RWPE1 (cell line): ENCODE results near the gene CPA3.
A peak's percentile ranks its signal among the peaks of the same experiment; 100 is the strongest.

Experiments used
- CTCF ChIA-PET: fragments of 350-600 bp; sonication (Branson Sonifier 250); formaldehyde crosslinking; extraction: SDS; loops from one replicate; lab custom pipeline; 2021; lab: Yijun Ruan, JAX
- POLR2A ChIA-PET: fragments of 400-600 bp; formaldehyde crosslinking; extraction: SDS; loops from one replicate; lab custom pipeline; 2020; ENCODE audit warnings: antibody characterized with exemption; ENCODE audit not compliant: low non-redundant PET; lab: Yijun Ruan, JAX
- DNase-seq: peaks from one replicate; pipeline ENCODE4 v3.0.0; 2012; ENCODE audit warnings: low spot score
- H3K27ac ChIP-seq: fragments of 450-650 bp; 2 replicates; pipeline ENCODE4 v1.5.1; 2017
- TF ChIP-seq, protein P1 (sequence below): fragments of 450-650 bp; conservative IDR thresholded peaks from 2 replicates; pipeline ENCODE4 v1.5.1; 2017; ENCODE audit warnings: low read depth, mild to moderate bottlenecking

The CPA3 gene

DNA sequence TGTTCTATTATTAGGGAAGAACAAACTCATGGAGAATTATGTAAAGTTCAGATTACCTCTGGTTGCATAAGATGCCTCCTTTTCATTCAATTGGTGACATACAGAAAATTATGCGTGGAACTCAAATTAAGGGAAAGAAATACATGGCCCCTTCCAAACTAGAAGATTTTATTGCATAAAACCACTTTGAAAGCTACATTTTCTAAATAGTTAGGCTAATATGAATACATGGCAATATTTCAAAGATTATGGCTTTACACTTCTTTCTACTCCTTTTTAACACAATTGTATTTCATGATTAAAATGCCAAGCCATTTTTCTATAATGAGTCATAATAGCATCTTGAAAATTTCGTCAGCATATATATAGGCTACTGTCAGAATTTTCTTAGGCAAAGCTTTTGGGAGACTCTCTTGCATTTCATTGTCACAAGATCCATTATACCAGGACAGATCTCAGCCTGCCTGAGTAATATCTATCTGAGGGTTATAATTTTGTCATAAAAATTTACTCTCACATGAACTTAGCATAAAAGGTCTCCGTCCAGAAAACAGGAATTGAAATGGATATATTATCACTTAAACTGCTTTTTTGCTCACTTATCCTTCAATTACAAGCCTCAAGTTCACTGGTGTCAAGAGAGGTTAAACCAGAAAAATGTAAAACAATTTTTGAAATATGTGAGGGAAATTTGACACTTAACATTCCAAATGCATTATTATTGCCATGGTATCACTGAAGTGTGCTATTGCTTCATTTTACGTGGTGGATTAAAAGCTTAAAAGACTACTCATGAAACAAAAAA, 37.1 kb downstream of the CPA3 start:
- CTCF ChIA-PET = interaction anchor here (0.6 to 0.7 kb wide), 3 partner anchors 14 to 66 kb away, joined by 3 read pairs; no protein-coding TSS in a partner anchor
- POLR2A ChIA-PET = no interaction called here
- peak; percentile 6 for DNase-seq
- TF ChIP-seq, protein P1, sequence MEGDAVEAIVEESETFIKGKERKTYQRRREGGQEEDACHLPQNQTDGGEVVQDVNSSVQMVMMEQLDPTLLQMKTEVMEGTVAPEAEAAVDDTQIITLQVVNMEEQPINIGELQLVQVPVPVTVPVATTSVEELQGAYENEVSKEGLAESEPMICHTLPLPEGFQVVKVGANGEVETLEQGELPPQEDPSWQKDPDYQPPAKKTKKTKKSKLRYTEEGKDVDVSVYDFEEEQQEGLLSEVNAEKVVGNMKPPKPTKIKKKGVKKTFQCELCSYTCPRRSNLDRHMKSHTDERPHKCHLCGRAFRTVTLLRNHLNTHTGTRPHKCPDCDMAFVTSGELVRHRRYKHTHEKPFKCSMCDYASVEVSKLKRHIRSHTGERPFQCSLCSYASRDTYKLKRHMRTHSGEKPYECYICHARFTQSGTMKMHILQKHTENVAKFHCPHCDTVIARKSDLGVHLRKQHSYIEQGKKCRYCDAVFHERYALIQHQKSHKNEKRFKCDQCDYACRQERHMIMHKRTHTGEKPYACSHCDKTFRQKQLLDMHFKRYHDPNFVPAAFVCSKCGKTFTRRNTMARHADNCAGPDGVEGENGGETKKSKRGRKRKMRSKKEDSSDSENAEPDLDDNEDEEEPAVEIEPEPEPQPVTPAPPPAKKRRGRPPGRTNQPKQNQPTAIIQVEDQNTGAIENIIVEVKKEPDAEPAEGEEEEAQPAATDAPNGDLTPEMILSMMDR = no peak
- H3K27ac ChIP-seq = no peak overlapping the region

DNA sequence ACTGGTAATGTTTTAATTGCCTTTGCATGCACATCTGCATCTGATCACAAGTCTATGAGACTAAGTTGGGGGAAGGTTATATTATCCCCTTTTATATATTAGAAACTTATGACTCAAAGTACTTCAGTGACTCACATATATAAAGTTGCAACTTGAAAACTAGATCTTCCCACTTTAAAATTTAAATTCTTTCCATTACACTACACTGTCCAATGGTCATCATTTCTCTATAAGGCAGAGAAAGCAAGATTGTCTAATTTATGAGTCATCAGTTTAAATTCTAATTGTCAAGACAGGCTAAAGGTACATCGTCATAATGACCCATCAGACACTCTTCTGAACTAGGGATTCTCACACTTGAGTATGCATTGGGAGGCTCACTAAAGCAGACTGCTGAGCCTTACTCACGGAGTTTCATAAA, 37.9 kb downstream of the CPA3 start:
- DNase-seq = peak; percentile 51
- TF ChIP-seq, protein P1 = no peak
- H3K27ac ChIP-seq = no peak overlapping the region
- ChIA-PET POLR2A (no interaction called here), CTCF (no interaction called here)

DNA sequence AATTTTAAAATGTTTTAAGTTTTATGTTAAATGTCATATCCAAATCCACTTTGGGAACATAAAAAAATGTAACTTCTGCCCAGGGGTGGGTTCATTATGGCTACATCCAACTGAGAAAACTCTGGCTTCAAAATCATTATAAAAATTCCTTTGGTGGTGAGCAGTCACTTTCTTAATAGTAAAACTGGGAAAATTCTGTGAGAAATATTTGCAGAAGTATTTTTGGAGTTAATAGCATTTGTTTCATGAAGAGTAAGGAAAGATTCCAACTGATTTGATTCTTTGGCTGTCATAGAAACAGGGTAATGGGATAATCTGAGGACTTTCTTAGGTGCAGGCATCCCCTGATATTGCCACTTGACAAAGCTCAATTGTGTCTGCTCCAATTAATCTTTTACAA, 38.8 kb downstream of the CPA3 start:
- TF ChIP-seq, protein P1 = no peak
- H3K27ac ChIP-seq = no peak overlapping the region
- DNase-seq = no peak
- POLR2A ChIA-PET = interaction anchor here (0.6 kb wide), 1 partner anchor 505 kb away, joined by 3 read pairs; no protein-coding TSS in a partner anchor
- CTCF ChIA-PET = interaction anchor here (0.6 kb wide), 1 partner anchor 1580 kb away, joined by 3 read pairs; no protein-coding TSS in a partner anchor

DNA sequence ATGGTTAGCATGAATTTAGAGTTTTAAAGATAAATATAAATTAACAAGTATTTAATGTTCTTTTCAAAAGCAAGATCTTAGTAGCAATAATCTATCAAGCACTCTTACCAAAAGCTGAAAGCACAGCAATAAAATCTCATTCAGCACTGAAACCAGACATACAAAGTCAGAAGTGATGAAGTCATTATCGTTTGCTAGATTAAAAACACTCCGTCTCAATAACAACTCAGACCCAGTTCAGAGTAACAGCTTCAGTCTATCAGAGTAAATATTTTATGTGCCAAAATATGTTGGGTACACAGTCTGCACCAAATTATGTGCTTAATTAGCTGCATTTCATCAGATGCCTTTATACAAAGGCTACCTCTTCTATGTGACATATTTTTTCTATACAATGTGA, 41.6 kb downstream of the CPA3 start:
- ChIA-PET CTCF (interaction anchor here (0.6 kb wide), 1 partner anchor 1397 kb away, joined by 3 read pairs; no protein-coding TSS in a partner anchor), POLR2A (no interaction called here)
- no peak overlapping the region for H3K27ac ChIP-seq
- TF ChIP-seq, protein P1 = no peak
- DNase-seq = no peak

DNA sequence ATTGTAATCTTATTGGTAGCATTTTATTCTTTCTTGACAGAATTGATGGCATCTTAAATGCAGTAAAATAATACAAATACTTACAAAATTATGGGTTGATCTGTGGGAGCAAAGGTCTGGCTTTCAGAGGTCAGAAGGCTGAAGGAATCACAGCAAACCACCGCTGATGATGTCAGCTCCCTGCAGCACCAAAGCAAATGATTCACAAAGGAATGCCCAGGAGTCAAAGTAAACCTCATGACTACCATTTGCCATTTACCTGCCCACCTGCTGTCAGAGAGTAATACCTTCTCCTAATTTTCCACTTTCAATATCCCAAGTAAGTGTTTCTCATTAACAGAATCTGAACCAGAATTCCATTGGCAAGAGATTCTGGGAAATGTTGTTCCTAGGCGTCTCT, 46.1 kb downstream of the CPA3 start:
- ChIA-PET POLR2A (no interaction called here), CTCF (no interaction called here)
- H3K27ac ChIP-seq = no peak overlapping the region
- TF ChIP-seq, protein P1 = no peak
- DNase-seq = peak; percentile 20

DNA sequence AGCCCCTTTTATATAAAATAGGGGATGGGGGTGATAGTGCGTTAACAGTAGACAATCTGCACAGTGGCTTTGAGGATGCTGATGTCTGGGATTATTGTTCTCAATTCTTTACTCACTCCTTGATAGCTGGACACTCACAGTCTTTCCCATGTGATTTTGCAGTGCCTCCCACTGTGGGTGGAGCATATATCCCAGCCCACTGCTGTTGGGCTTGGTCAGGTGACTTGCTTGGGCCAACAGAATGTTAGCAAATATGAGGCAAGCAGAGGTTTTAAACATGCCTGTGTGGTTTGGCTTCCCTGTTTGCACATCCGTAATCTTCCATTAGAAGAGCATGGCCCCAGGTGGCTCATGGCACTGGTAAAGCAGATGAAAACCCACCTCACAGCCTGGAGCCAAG, 46.5 kb downstream of the CPA3 start:
- TF ChIP-seq, protein P1 = no peak
- ChIA-PET POLR2A (no interaction called here), CTCF (no interaction called here)
- DNase-seq = no peak
- no peak overlapping the region for H3K27ac ChIP-seq
